ENCODE measurements around the gene SLC15A2. TPM values are rescaled to one million over a fixed set of nuclear protein-coding genes. Genes with fewer than 3 reads are reported as not detected.

Gene SLC15A2
- total and polyA plus RNA-seq, 10 of the 15 experiments (the other 5 are each of a cell fraction or from before 2014, with no cell fraction given): 0.64 to 7.2 (median 2.4) TPM

DNA sequence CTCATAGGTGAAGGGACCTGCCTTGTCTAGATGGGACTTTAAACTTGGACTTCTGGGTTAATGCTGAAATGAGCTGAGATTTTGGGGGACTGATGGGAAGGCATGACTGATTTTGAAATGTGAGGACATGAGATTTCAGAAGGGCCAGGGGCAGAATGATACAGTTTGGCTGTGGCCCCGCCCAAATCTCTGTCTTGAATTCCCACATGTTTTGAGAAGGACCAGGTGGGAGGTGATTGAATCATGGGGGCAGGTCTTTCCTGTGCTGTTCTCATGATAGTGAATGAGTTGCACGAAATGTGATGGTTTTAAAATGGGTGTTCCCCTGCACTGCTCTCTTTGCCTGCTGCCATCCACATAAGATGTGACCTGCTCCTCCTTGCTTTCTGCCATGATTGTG lies 85.0 kb downstream of the SLC15A2 start:
- CTCF ChIA-PET: interaction anchor here (1.2 to 1.6 kb wide), 4 partner anchors 12 to 432 kb away, joined by 3 to 6 read pairs (median 4); no protein-coding TSS in a partner anchor
- peak overlapping the region; percentile 38; the same call in 1 of the 2 replicates for H3K27ac ChIP-seq (ENCODE audit: control insufficient read depth, insufficient read depth)
- H3K4me3 ChIP-seq: no peak overlapping the region
- DNase-seq (ENCODE audit: low read depth, low spot score) (no peak), ATAC-seq (peak; percentile 47), FAIRE-seq (no peak)
- TF ChIP-seq MTA2 (IDR thresholded peaks at IDR 0.05; ENCODE audit: low read depth): no peak
- H3K27me3 ChIP-seq (replicated peaks in 1 of 2; ENCODE audit: control insufficient read depth in 2 of 2, insufficient read depth in 2 of 2, low read length in 1 of 2): no peaks in the 10 kb centered on the region
- SMC1A ChIA-PET (ENCODE audit: uncharacterized antibody, unreplicated experiment): interaction anchor here (0.6 to 2.4 kb wide), 16 partner anchors 9 to 210 kb away, joined by 3 to 18 read pairs (median 4); no protein-coding TSS in a partner anchor
- BruUV-seq (replicated peaks): no TSS peak
- no peaks in the 10 kb centered on the region for H3K36me3 ChIP-seq (ENCODE audit: control insufficient read depth in 2 of 2, insufficient read depth in 2 of 2, low read length in 1 of 2)
- H3K79me2 ChIP-seq (ENCODE audit: control insufficient read depth, insufficient read depth, low read length): no peaks in the 10 kb centered on the region
- H2AFZ ChIP-seq (ENCODE audit: control insufficient read depth, low read depth, low read length): no peak overlapping the region
- POLR2A ChIA-PET: interaction anchor here (1.0 to 1.9 kb wide), 2 partner anchors 16 to 79 kb away, joined by 3 to 7 read pairs; no protein-coding TSS in a partner anchor
- intact Hi-C loops (cut with micrococcal nuclease; ENCODE audit: unreplicated experiment): no loop called here
- H3K9ac ChIP-seq (ENCODE audit: control insufficient read depth, insufficient read depth, low read length): no peak overlapping the region
- WGBS (ENCODE audit: insufficient coverage, insufficient replicate concordance, low lambda C conversion rate, missing lambda C conversion rate): 94% methylated on average over 2 of the region's 2 CpGs
- in situ Hi-C loops (cut with MboI): no loop called here
- H3K4me1 ChIP-seq (ENCODE audit: control insufficient read depth, insufficient read depth, low read length): peaks cover 15% of the 10 kb centered on the region
- RAD21 ChIA-PET (ENCODE audit: unreplicated experiment): interaction anchor here (1.0 to 2.1 kb wide), 5 partner anchors 11 to 280 kb away, joined by 3 to 6 read pairs (median 4); no protein-coding TSS in a partner anchor
- no peaks in the 10 kb centered on the region for H4K20me1 ChIP-seq (ENCODE audit: control insufficient read depth, insufficient read depth)
- no peak overlapping the region for H3K4me2 ChIP-seq (ENCODE audit: control insufficient read depth, insufficient read depth)
- peaks cover 6% of the 10 kb centered on the region for H3K9me3 ChIP-seq (replicated peaks; ENCODE audit: control insufficient read depth, insufficient read depth, low read length)

DNA sequence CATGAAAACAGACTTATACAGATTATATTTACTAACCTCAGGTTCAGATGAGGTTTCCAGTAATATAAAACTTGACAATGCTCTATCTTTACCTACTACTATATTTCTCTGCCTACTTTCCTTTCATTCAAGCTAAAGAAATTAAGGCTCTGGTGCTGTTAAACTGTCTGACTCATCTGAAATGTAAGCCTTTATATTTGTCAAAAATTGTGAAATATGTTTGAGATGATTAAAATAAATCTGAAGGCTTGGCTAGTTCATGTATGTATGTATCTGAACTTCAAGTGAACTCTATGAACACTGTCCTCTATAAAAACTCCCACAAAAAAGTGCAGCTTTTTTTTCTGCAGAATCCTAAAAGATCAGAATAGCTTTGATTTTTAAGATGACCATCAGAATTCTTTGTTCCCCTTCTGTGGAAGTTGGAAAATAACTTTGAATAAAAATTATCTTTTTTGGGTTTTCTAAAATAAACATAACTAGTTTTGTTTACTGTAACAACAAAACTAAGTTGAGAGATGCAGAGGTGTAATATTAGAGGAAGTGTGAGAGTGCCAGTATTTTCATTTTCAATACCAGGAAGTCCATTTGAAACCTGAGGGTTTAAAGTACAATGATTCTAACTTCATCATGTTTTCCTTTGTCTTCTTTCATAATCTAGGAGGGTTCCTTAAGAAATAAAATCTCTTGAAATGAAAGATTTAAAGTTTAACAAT lies 85.7 kb downstream of the SLC15A2 start:
- H3K36me3 ChIP-seq (ENCODE audit: control insufficient read depth in 2 of 2, insufficient read depth in 2 of 2, low read length in 1 of 2): no peaks in the 10 kb centered on the region
- FAIRE-seq: peak; percentile 59
- peak overlapping the region; percentile 58 for H3K27ac ChIP-seq (ENCODE audit: control insufficient read depth, insufficient read depth)

More for the DNA sequence above, 85.7 kb downstream of the SLC15A2 start:
- Histone ChIP-seq H3K27me3 (replicated peaks in 1 of 2; ENCODE audit: control insufficient read depth in 2 of 2, insufficient read depth in 2 of 2, low read length in 1 of 2) (no peaks in the 10 kb centered on the region), H3K4me1 (ENCODE audit: control insufficient read depth, insufficient read depth, low read length) (peaks cover 15% of the 10 kb centered on the region), H3K9me3 (replicated peaks; ENCODE audit: control insufficient read depth, insufficient read depth, low read length) (peaks cover 3% of the 10 kb centered on the region), H2AFZ (ENCODE audit: control insufficient read depth, low read depth, low read length) (no peak overlapping the region; the same call in 1 of the 2 replicates), H3K4me3 (no peak overlapping the region), H3K9ac (ENCODE audit: control insufficient read depth, insufficient read depth, low read length) (no peak overlapping the region), H3K4me2 (ENCODE audit: control insufficient read depth, insufficient read depth) (peak overlapping the region; percentile 63), H3K79me2 (ENCODE audit: control insufficient read depth, insufficient read depth, low read length) (no peaks in the 10 kb centered on the region), H4K20me1 (ENCODE audit: control insufficient read depth, insufficient read depth) (no peaks in the 10 kb centered on the region)
- SMC1A ChIA-PET (ENCODE audit: uncharacterized antibody, unreplicated experiment): interaction anchor here (0.6 to 2.4 kb wide), 19 partner anchors 10 to 623 kb away, joined by 3 to 18 read pairs (median 4); no protein-coding TSS in a partner anchor
- TF ChIP-seq JUND (IDR thresholded peaks at IDR 0.05; ENCODE audit: low read depth, low read length) (no peak), SPI1 (IDR thresholded peaks at IDR 0.05; ENCODE audit: borderline replicate concordance, insufficient read depth, low read depth, low read length) (peak; percentile 73; the same call in 1 of the 2 replicates), MYB (IDR thresholded peaks at IDR 0.05; ENCODE audit: borderline replicate concordance, low read depth, low read length) (no peak), RB1 (IDR thresholded peaks at IDR 0.05; ENCODE audit: borderline replicate concordance) (no peak), NFYB (IDR thresholded peaks at IDR 0.05; ENCODE audit: insufficient read depth, low read depth, low read length) (no peak), GATAD2B (conservative IDR thresholded peaks at IDR 0.05; ENCODE audit: low read depth) (no peak)
- TF ChIP-seq, protein P1, sequence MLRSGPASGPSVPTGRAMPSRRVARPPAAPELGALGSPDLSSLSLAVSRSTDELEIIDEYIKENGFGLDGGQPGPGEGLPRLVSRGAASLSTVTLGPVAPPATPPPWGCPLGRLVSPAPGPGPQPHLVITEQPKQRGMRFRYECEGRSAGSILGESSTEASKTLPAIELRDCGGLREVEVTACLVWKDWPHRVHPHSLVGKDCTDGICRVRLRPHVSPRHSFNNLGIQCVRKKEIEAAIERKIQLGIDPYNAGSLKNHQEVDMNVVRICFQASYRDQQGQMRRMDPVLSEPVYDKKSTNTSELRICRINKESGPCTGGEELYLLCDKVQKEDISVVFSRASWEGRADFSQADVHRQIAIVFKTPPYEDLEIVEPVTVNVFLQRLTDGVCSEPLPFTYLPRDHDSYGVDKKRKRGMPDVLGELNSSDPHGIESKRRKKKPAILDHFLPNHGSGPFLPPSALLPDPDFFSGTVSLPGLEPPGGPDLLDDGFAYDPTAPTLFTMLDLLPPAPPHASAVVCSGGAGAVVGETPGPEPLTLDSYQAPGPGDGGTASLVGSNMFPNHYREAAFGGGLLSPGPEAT (IDR thresholded peaks at IDR 0.05; ENCODE audit: low read depth): peak; percentile 33; the same call in 1 of the 2 replicates
- TF ChIP-seq, protein P2, sequence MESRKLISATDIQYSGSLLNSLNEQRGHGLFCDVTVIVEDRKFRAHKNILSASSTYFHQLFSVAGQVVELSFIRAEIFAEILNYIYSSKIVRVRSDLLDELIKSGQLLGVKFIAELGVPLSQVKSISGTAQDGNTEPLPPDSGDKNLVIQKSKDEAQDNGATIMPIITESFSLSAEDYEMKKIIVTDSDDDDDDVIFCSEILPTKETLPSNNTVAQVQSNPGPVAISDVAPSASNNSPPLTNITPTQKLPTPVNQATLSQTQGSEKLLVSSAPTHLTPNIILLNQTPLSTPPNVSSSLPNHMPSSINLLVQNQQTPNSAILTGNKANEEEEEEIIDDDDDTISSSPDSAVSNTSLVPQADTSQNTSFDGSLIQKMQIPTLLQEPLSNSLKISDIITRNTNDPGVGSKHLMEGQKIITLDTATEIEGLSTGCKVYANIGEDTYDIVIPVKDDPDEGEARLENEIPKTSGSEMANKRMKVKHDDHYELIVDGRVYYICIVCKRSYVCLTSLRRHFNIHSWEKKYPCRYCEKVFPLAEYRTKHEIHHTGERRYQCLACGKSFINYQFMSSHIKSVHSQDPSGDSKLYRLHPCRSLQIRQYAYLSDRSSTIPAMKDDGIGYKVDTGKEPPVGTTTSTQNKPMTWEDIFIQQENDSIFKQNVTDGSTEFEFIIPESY (IDR thresholded peaks at IDR 0.05): no peak
- POLR2A ChIA-PET: interaction anchor here (0.5 to 1.9 kb wide), 5 partner anchors 10 to 140 kb away, joined by 3 to 7 read pairs (median 5); no protein-coding TSS in a partner anchor
- DNase-seq (ENCODE audit: low read depth, low spot score): no peak
- TSS peak; percentile 58 for BruUV-seq (replicated peaks)
- RAD21 ChIA-PET (ENCODE audit: unreplicated experiment): interaction anchor here (0.9 to 2.1 kb wide), 8 partner anchors 10 to 279 kb away, joined by 3 to 6 read pairs (median 4); no protein-coding TSS in a partner anchor
- intact Hi-C loops (cut with micrococcal nuclease; ENCODE audit: unreplicated experiment) (no loop called here), in situ Hi-C loops (cut with MboI) (no loop called here)
- CTCF ChIA-PET: interaction anchor here (0.9 to 1.6 kb wide), 4 partner anchors 11 to 433 kb away, joined by 3 to 6 read pairs (median 4); no protein-coding TSS in a partner anchor
- peak; percentile 85 for ATAC-seq
